Adipocyte (in vitro differentiated cells): ENCODE data around the gene COPS3.

Source experiments
- DNase-seq: peaks from one replicate; pipeline ENCODE4 v3.0.0-alpha.2; 2015; ENCODE audit warnings: low read depth
- H3K27me3 ChIP-seq: replicated peaks from 2 replicates; pipeline ENCODE4 v1.7.0; 2013; ENCODE audit warnings: mild to moderate bottlenecking, low read length, moderate library complexity; ENCODE audit not compliant: control insufficient read depth, insufficient read depth
- H3K36me3 ChIP-seq: 2 replicates; pipeline ENCODE4 v1.7.0; 2013; ENCODE audit warnings: low read length, mild to moderate bottlenecking, moderate library complexity; ENCODE audit not compliant: control insufficient read depth, insufficient read depth, severe bottlenecking
- H3K4me1 ChIP-seq: 2 replicates; pipeline ENCODE4 v1.7.0; 2013; ENCODE audit warnings: mild to moderate bottlenecking, low read length, moderate library complexity; ENCODE audit not compliant: control insufficient read depth, insufficient read depth
- H3K4me3 ChIP-seq: 2 replicates; pipeline ENCODE4 v1.7.0; 2013; ENCODE audit warnings: mild to moderate bottlenecking, low read length, moderate library complexity
- H3K9ac ChIP-seq: 2 replicates; pipeline ENCODE4 v1.7.0; 2013; ENCODE audit warnings: mild to moderate bottlenecking, low read length, moderate library complexity
- H3K9me3 ChIP-seq: 2 replicates; pipeline ENCODE4 v1.7.0; 2013; ENCODE audit warnings: mild to moderate bottlenecking, low read length, moderate library complexity; ENCODE audit not compliant: control insufficient read depth

Gene COPS3

DNA sequence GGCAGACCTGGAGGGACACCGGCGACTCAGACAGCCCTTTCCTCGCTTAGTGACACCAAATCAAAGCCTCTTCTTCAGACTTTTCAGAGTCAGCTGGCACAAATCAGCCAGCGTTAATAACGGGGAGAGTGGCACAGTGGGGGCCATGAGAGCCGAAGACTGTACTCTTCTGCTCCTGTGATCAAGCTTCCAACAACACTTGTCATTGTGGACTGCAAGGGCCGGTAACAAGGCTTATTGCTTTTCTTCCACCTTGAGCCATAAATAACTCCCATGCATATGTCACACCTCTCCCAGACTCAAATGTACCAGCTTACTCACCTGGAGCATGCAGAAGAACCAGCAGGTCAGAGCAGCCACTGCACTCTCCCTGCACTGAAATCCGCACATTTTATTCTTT lies 56.9 kb downstream of the COPS3 start:
- H3K4me1 ChIP-seq: peaks cover 10% of the 10 kb centered on the region
- H3K27me3 ChIP-seq: no peaks in the 10 kb centered on the region
- H3K9ac ChIP-seq: no peak overlapping the region
- H3K9me3 ChIP-seq: no peaks in the 10 kb centered on the region
- no peak overlapping the region for H3K4me3 ChIP-seq
- peaks cover 95% of the 10 kb centered on the region for H3K36me3 ChIP-seq
- no peak for DNase-seq

DNA sequence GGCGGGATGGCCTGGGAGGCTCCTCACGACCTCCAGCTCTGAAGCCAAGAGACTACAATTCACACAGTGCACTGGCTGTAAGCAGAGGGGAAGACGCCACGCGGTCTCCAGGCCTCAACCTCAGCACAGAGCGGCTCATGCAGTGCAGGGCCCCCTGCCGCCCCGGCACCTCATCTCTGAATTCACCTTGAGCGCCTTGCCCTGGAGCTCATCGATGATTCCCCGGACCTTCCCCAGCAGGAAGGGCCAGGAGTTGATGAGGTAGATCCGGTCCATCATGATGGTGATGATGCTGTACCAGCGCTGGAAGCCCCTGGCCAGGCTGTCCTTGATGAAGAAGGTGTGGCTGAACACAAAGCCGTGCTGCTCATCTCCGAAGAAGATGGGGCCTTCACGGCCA lies 57.3 kb downstream of the COPS3 start:
- no peaks in the 10 kb centered on the region for H3K27me3 ChIP-seq
- no peaks in the 10 kb centered on the region for H3K9me3 ChIP-seq
- peaks cover 6% of the 10 kb centered on the region for H3K4me1 ChIP-seq
- H3K9ac ChIP-seq: no peak overlapping the region
- no peak for DNase-seq
- no peak overlapping the region for H3K4me3 ChIP-seq
- H3K36me3 ChIP-seq: peaks cover 95% of the 10 kb centered on the region

DNA sequence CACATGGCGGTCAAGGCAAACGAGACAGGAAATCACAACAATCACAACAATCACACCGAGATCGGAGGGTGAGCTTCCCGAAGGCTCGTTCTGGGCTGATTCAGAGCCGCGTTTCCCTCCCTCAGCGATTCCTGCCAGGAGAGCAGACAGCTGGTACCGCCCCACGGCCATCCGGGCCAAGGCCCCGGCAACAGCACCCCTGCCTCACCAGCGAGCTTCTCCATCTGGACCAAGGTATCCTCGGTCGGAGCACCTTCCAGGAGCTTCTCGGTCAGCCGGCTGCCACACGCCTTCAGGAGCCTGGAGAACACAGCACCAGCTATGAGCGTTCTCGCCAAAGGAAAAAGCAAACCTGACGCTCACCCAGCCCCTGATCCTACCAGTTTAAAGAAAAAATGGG lies 59.7 kb downstream of the COPS3 start:
- no peaks in the 10 kb centered on the region for H3K4me1 ChIP-seq
- no peak overlapping the region for H3K9ac ChIP-seq
- H3K36me3 ChIP-seq: peaks cover 95% of the 10 kb centered on the region
- no peaks in the 10 kb centered on the region for H3K27me3 ChIP-seq
- no peaks in the 10 kb centered on the region for H3K9me3 ChIP-seq
- no peak overlapping the region for H3K4me3 ChIP-seq
- no peak for DNase-seq

DNA sequence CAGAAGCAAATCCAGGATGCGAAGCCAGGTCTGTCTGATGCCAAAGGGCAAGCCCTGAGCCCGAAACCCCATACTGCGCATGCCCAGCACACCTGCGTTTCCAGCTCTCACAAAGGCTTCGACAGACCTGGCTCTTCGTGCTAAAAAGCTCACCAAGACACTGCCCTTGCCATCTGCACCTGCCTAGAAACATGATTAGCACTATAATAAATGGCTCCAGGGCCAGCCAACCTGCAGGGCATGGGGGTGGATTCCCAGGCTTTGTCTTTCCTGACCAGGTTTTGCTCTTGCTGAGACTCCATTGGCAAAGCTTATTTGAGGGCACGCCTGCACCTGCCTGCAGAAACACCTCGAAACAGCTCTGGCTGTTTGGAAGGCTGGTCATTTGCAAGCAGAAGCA lies 60.5 kb downstream of the COPS3 start:
- no peak overlapping the region for H3K4me3 ChIP-seq
- H3K4me1 ChIP-seq: no peaks in the 10 kb centered on the region
- H3K9me3 ChIP-seq: no peaks in the 10 kb centered on the region
- no peak overlapping the region for H3K9ac ChIP-seq
- H3K27me3 ChIP-seq: no peaks in the 10 kb centered on the region
- peaks cover 95% of the 10 kb centered on the region for H3K36me3 ChIP-seq
- DNase-seq: no peak

DNA sequence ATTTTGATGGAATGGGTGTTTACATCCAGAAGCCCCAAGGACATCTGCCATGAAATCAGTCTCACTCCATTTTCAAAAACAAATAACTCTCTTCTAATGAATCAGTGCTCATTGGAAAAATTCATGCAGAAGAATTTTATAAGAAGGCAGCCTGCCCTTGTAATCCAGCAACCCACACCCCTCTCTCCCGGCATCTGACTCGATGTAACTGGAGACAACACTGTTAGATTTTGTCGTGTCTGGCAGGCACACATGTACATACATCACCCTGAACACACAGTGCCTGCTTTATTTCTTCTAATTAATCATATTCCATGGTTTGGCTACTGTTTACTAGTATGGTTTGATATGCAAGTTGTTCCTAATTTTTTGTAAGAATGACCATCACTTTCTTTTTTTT lies 63.1 kb downstream of the COPS3 start:
- no peak overlapping the region for H3K9ac ChIP-seq
- no peaks in the 10 kb centered on the region for H3K9me3 ChIP-seq
- no peaks in the 10 kb centered on the region for H3K27me3 ChIP-seq
- H3K4me1 ChIP-seq: no peaks in the 10 kb centered on the region
- no peak for DNase-seq
- H3K4me3 ChIP-seq: no peak overlapping the region
- peaks cover 93% of the 10 kb centered on the region for H3K36me3 ChIP-seq

DNA sequence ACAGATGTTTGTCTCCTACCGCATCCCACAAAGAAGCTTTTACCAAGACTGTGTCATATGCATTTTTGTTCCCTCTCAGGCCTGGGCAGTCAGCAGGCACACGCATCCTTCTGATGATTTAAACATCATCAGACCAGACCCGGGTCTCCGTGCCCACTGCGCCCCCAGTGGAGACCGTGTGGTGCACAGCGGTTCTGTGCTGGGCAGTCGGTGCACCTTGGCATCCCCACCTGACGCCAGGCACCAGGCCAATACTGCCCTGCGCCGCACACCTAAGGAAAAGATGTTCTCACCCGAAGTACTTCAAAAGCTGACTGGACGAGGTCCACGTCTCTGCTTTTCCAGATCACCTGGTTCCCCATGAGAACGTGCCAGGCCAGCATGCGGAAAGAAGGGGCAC lies 64.3 kb downstream of the COPS3 start:
- H3K9me3 ChIP-seq: no peaks in the 10 kb centered on the region
- H3K4me1 ChIP-seq: no peaks in the 10 kb centered on the region
- peaks cover 85% of the 10 kb centered on the region for H3K36me3 ChIP-seq
- no peak overlapping the region for H3K4me3 ChIP-seq
- H3K27me3 ChIP-seq: no peaks in the 10 kb centered on the region
- no peak overlapping the region for H3K9ac ChIP-seq
- no peak for DNase-seq

DNA sequence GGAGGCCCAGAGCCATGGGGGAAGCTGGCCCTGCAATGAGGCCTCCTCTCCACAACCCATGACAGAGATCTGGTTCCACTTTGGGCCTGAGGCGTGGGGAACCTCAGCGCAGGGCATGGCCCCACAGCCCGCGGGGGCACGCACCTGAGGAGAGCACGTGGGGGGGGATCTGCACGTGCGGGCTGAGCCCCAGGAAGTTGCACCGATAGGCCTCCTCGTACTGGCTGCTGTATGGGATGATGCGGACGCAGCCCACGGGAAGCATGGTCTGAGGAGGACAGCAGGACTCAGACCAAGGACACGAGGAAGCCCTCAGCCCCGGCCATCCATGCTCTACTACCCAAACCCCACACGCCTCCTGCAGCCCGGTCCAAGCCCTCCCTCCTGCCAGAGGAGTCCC lies 64.8 kb downstream of the COPS3 start:
- no peaks in the 10 kb centered on the region for H3K4me1 ChIP-seq
- H3K9me3 ChIP-seq: no peaks in the 10 kb centered on the region
- no peak overlapping the region for H3K4me3 ChIP-seq
- no peak overlapping the region for H3K9ac ChIP-seq
- no peaks in the 10 kb centered on the region for H3K27me3 ChIP-seq
- no peak for DNase-seq
- peaks cover 84% of the 10 kb centered on the region for H3K36me3 ChIP-seq

DNA sequence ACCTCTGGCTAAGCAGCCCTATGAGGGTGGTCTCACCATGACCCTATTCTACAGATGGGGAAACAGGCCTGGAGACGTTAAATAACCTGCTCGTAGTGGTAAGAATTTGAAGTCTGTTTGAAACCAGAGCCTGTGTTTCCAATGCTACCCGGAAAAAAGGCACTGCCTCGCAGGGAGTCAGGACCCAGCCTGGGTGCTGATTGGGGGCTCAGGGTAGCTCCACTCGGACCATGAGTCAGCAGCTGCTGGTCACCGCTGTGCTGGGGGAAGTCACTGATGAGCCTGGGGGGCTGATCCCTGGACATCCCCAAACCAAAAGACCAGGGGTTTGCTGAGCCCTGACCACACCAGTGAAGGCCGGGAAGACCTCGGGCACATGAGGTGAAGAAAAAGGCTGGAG lies 65.5 kb downstream of the COPS3 start:
- H3K36me3 ChIP-seq: peaks cover 79% of the 10 kb centered on the region
- H3K4me3 ChIP-seq: no peak overlapping the region
- no peak for DNase-seq
- no peaks in the 10 kb centered on the region for H3K27me3 ChIP-seq
- H3K4me1 ChIP-seq: no peaks in the 10 kb centered on the region
- H3K9me3 ChIP-seq: no peaks in the 10 kb centered on the region
- no peak overlapping the region for H3K9ac ChIP-seq

DNA sequence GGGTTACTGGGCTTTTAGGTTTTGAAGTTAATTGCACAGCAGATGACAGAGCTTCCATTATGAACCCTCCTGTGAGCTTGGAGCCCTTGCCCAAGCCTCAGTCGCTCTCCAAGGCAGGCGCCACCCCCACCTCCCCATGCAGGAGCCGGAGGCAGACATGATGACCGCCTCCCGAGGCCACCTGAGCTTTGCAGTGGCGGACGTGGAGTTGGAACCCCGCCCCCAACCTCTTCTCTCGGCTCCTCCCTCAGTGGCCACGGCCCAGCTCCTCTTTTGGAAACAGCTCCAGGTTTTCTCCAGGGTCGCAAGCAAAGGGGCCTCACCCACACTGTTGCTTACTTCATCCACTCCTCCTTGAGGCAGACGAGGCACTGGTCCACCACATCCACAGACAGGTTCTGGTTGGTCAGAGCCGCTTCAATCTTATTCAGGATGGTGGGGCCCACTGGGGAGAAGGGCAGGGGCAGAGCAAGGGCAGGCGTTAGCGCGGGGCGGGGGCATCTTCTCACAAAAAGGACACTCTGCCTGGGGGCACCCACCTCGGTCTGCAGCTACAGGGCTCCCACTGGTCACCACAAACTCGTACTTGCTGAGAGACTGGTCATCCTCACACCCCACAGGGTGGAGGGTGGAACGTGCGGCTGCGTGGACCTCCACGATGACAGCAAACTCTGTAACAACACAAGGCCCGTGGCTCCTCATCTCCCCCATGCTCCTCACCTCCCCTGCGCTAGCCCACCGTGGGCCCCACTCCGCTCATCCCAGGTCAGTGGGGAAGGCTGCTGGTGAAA lies 66.2 kb downstream of the COPS3 start:
- no peak for DNase-seq
- H3K4me1 ChIP-seq: no peaks in the 10 kb centered on the region
- no peaks in the 10 kb centered on the region for H3K27me3 ChIP-seq
- no peaks in the 10 kb centered on the region for H3K9me3 ChIP-seq
- no peak overlapping the region for H3K9ac ChIP-seq
- peaks cover 72% of the 10 kb centered on the region for H3K36me3 ChIP-seq
- H3K4me3 ChIP-seq: no peak overlapping the region

DNA sequence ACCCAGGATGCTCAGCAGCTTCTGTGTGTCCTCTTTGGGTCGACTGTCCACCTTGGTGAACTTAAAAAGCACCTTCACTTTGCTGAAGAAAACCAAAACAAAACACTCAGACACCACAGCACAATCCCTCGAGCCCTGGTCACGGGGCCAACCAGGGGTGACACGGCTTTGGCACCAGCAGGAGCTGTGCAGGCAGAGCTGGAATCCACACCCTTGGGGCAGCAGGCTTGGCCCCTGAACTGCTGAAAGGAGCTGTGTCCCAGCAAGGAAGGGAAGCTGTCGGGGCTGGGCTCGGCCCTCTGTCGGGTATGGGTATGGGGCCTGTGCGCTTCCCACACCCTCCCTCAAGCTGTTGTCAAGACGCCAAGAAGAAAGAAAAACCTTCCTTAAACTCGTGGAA lies 67.3 kb downstream of the COPS3 start:
- no peaks in the 10 kb centered on the region for H3K4me1 ChIP-seq
- peaks cover 65% of the 10 kb centered on the region for H3K36me3 ChIP-seq
- no peak overlapping the region for H3K4me3 ChIP-seq
- no peak overlapping the region for H3K9ac ChIP-seq
- DNase-seq: no peak
- H3K27me3 ChIP-seq: no peaks in the 10 kb centered on the region
- H3K9me3 ChIP-seq: no peaks in the 10 kb centered on the region

DNA sequence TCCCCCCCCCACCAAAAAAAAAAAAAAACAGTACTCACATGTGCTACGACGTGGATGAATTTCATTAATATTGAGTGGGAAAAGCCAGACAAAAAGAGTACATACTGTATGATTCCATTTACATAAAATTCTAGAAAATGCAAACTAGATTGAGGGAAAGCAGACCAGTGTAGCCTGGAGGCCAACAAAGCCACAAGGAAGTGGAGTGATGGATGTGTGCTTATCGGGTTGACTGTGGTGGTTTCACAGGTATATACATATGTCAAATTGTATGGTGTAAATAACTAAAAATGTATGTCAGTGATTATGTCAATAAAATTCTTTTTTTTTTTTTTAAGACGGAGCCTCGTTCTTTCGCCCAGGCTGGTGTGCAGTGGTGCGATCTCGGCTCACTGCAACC lies 73.0 kb downstream of the COPS3 start:
- H3K9ac ChIP-seq: no peak overlapping the region
- H3K36me3 ChIP-seq: peaks cover 10% of the 10 kb centered on the region
- H3K4me3 ChIP-seq: no peak overlapping the region
- no peak for DNase-seq
- no peaks in the 10 kb centered on the region for H3K27me3 ChIP-seq
- H3K9me3 ChIP-seq: no peaks in the 10 kb centered on the region
- H3K4me1 ChIP-seq: peaks cover 32% of the 10 kb centered on the region

DNA sequence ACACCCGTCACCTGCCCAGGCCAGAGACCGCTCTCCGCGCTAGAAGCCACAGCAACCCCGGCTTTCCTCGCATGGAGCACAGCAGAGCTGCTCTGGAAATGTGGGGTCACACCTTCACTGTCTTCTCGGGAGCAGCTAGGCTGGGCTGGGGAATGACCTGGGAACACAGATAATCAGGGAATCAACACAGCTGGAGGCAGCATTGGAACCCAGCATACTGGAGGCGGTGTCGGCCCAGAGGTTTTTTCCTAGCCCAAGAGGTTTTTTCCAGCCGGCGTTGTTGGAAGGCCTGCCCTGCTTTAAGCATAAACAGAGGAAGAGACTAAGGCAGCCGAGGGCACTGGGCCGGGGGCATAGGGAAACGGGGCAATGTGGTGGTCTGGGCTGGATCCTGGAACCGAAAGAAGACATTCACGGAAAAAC lies 74.1 kb downstream of the COPS3 start:
- H3K27me3 ChIP-seq: no peaks in the 10 kb centered on the region
- peaks cover 32% of the 10 kb centered on the region for H3K4me1 ChIP-seq
- H3K9me3 ChIP-seq: no peaks in the 10 kb centered on the region
- H3K4me3 ChIP-seq: no peak overlapping the region
- no peak for DNase-seq
- peaks cover 6% of the 10 kb centered on the region for H3K36me3 ChIP-seq
- H3K9ac ChIP-seq: peak overlapping the region; percentile 3
